Muscle of leg (tissue), 11 donors: ENCODE results near the gene DDX51. TPM values are rescaled to one million over a fixed set of nuclear protein-coding genes. Genes with fewer than 3 reads are reported as not detected.
"Not testable (repeated sequence)": the region's sequence is repeated elsewhere in the genome, so short reads cannot be mapped to it uniquely, and the experiment has no call there.

Experiments
- DNase-seq: peaks from one replicate; pipeline ENCODE4 v3.0.0; 2013
- H3K27ac ChIP-seq: one replicate; pipeline ENCODE4 v1.5.1; 2013; ENCODE audit warnings: mild to moderate bottlenecking, low read length, control low read depth
- H3K27me3 ChIP-seq: one replicate; pipeline ENCODE4 v1.6.1; 2013; ENCODE audit warnings: low read length; ENCODE audit not compliant: control insufficient read depth, insufficient read depth
- H3K36me3 ChIP-seq: one replicate; pipeline ENCODE4 v1.6.1; 2013; ENCODE audit warnings: low read length; ENCODE audit not compliant: control insufficient read depth, insufficient read depth
- H3K4me1 ChIP-seq: one replicate; pipeline ENCODE4 v1.6.1; 2013; ENCODE audit warnings: low read length; ENCODE audit not compliant: control insufficient read depth, insufficient read depth
- H3K4me3 ChIP-seq: one replicate; pipeline ENCODE4 v1.5.1; 2013; ENCODE audit warnings: low read length, control low read depth
- H3K9me3 ChIP-seq: replicated peaks from 2 replicates; pipeline ENCODE4 v1.6.1; 2013; ENCODE audit warnings: low read depth, low read length; ENCODE audit not compliant: control insufficient read depth
- WGBS: methylation state at CpG from one replicate; pipeline ENCODE4 v1.1.5; 2013; ENCODE audit warnings: missing lambda C conversion rate; ENCODE audit not compliant: insufficient coverage; 5-methylcytosine and 5-hydroxymethylcytosine counted together
- polyA plus RNA-seq, 8 donors: library from polyadenylated mRNA; unstranded; fragments of 120-200 nt; gene quantifications; one replicate each; pipeline versions ENCODE4 v1.2.1 to v1.2.3, GENCODE V29; 2013; ENCODE audit warnings: inconsistent platforms in 1 of 8, low replicate concordance in 1 of 8; ENCODE audit not compliant: insufficient read length in 8 of 8, insufficient read depth in 1 of 8
- total RNA-seq: library from RNA; stranded (reverse); fragments of 120-200 nt; gene quantifications from one replicate; pipeline ENCODE4 v1.2.4, GENCODE V29; 2013

The DDX51 gene
- total and polyA plus RNA-seq, 9 donors = 5.7 to 18.0 (median 14.3) TPM

DNA sequence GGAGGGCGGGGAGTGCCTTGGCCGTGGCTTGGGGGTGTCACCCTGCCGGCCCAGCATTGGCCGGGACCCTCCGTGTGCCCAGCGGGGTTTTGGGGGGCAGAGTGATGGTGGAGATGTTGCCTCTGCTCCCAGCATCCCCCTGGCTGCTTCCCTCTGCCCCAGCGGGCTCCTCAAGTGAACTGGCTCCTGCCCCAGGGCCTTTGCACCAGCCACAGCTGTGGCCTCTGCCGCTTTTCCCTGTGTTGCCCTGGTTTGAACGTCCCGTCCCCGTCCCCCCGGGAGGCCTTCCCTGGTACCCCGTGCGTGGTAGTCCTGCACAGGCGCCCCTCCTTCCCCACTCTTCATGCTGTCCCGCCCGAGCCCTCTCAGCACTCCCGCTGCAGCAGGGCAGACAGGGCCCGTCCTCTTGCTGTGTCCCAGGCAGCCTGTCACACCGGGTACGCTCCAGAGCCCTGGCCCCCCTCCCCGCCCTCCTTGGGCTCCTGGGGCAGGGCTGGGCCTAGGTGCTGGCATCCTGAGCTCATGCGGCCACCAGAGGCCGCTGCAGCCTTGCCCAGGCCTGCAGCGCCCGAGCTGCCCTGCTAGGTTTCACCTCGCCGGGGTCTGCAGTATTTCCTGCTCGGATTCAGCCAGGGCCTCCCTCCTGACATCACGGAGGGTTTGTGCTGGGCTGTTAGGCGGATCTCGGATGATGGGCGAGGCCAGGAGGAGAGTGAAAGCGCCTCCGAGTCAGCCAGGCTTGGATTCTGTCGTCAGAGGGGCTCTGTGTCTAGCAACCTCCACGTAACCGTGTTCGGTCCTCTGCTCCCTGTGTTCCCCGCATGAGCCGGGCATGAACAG is 9.6 kb upstream of the DDX51 start:
- peak; percentile 83 for DNase-seq
- no peak overlapping the region for H3K4me3 ChIP-seq
- H3K36me3 ChIP-seq = peaks cover 28% of the 10 kb centered on the region
- H3K27me3 ChIP-seq = peaks cover 4% of the 10 kb centered on the region
- H3K9me3 ChIP-seq = no peaks in the 10 kb centered on the region
- peaks cover 5% of the 10 kb centered on the region for H3K4me1 ChIP-seq
- H3K27ac ChIP-seq = no peak overlapping the region
- 34% methylated on average over 41 of the region's 41 CpGs for WGBS

DNA sequence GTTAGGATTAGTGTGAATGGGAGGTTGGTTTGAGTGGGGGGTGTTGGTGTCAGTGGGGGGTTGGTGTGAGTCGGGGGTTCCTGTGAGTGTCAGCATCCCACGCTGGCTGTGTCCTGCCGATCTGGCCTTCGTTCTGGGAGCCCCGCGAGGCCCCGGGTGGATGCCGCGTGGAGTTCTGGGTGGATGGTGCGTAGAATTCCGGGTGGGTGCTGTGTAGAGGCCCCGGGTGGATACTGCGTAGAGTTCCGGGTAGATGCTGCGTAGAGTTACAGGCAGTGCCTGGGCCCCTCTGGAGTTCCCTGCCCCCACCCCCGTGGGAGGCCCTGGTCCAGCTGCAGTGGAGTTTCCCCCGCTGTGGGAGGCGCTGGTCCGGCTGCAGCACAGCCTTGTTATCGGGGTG is 8.8 kb upstream of the DDX51 start:
- no peak overlapping the region for H3K4me3 ChIP-seq
- H3K36me3 ChIP-seq = peaks cover 33% of the 10 kb centered on the region
- H3K27me3 ChIP-seq = peaks cover 4% of the 10 kb centered on the region
- H3K9me3 ChIP-seq = no peaks in the 10 kb centered on the region
- H3K4me1 ChIP-seq = peaks cover 5% of the 10 kb centered on the region
- WGBS = 94% methylated on average over 17 of the region's 20 CpGs
- no peak for DNase-seq
- H3K27ac ChIP-seq = no peak overlapping the region

DNA sequence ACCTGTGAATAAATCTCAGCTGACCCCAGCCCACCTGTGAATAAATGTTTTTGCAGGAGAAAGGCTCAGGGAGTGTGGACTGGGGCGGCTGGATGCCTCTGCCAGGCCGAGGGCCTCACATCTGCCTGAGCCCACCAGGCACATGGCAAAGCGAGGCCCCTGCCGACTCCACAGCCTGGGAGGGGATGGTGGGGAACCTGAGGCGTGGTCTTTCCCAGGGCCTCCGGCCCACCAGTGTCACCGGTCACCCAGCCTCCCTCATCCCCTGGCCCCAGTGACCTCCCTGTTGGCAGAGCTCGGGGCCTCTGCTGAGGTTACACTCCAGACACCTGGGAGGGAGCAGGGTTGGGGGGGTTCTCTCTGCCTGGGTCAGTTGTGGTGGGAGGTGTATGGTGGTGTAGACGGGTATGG is 8.3 kb upstream of the DDX51 start:
- 93% methylated on average over 2 of the region's 9 CpGs for WGBS
- H3K27me3 ChIP-seq = peaks cover 4% of the 10 kb centered on the region
- DNase-seq = no peak

DNA sequence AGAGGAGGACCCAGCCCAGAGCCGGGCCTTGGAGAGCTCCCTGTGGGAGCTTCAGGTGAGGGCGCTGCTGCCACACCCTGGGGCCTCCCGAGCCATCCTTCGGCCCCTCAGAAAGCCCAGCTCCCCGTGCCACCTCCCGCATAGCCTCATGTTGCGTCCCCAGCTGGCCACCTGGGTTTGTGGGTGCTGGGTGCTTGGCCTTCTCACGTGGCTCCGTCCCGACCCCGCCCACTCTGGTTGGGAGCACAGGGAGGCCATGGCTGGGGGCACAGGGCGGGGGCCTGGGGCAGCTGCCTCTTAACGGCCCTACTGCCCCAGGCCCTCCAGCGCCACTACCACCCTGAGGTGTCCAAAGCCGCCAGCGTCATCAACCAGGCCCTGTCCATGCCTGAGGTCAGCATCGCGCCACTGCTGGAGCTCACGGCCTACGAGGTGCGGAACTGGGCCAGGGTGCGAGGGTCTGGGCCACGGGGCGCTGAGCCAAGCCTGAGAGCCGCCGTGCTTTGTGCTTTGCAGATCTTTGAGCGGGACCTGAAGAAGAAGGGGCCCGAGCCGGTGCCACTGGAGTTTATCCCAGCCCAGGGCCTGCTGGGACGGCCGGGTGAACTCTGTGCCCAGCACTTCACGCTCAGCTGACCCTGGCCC is 7.8 kb upstream of the DDX51 start:
- DNase-seq = no peak
- Histone ChIP-seq H3K9me3 (no peaks in the 10 kb centered on the region), H3K4me3 (no peak overlapping the region), H3K27ac (no peak overlapping the region), H3K36me3 (peaks cover 34% of the 10 kb centered on the region), H3K27me3 (peaks cover 4% of the 10 kb centered on the region), H3K4me1 (peaks cover 5% of the 10 kb centered on the region)
- WGBS = 89% methylated on average over 29 of the region's 32 CpGs

More for the DNA sequence above, 8.3 kb upstream of the DDX51 start:
- Histone ChIP-seq H3K4me3 (no peak overlapping the region), H3K36me3 (peaks cover 34% of the 10 kb centered on the region), H3K4me1 (peaks cover 5% of the 10 kb centered on the region), H3K27ac (no peak overlapping the region), H3K9me3 (no peaks in the 10 kb centered on the region)

DNA sequence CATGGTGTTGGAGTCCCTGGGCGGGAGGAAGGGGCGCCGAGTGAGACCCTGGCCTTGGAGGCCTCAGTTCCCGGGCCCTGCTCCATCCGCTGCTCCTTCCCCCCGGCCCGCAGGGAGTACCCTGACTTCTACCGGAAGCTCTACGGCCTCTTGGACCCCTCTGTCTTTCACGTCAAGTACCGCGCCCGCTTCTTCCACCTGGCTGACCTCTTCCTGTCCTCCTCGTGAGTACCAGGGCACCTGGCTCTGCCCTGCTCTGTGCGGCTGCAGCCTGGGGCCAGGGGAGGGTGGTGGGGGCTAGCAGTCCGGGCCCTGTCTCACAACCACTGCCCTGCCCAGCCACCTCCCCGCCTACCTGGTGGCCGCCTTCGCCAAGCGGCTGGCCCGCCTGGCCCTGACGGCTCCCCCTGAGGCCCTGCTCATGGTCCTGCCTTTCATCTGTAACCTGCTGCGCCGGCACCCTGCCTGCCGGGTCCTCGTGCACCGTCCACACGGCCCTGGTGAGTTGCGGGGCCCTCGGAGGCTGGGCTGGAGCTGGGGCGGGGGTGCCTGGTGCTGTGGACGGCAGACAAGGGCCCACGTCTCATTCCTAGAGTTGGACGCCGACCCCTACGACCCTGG is 7.1 kb upstream of the DDX51 start:
- Histone ChIP-seq H3K27ac (no peak overlapping the region), H3K27me3 (peaks cover 4% of the 10 kb centered on the region), H3K4me3 (no peak overlapping the region), H3K9me3 (no peaks in the 10 kb centered on the region), H3K4me1 (peaks cover 5% of the 10 kb centered on the region), H3K36me3 (peaks cover 34% of the 10 kb centered on the region)
- WGBS = 98% methylated on average over 26 of the region's 36 CpGs
- no peak for DNase-seq

DNA sequence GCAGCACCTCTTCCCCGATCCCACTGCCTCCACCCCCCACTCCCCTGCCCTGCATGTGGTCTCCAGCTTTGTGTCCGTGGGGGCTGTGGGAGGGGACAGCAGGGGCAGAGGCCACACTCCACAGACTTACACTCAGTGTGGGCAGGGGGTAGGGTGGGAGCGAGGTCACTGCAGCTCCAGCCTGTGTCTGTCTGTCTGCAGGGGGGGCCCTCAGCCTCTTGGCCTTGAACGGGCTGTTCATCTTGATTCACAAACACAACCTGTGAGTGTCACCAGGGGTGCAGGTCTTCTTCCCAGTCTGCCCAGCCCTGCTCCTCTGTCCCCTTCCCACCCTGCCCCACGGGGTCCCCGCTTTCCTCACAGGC is 6.6 kb upstream of the DDX51 start:
- peaks cover 4% of the 10 kb centered on the region for H3K27me3 ChIP-seq
- 96% methylated on average over 3 of the region's 6 CpGs for WGBS
- H3K9me3 ChIP-seq = no peaks in the 10 kb centered on the region
- DNase-seq = no peak
- peaks cover 34% of the 10 kb centered on the region for H3K36me3 ChIP-seq
- H3K27ac ChIP-seq = no peak overlapping the region
- peaks cover 5% of the 10 kb centered on the region for H3K4me1 ChIP-seq
- no peak overlapping the region for H3K4me3 ChIP-seq

DNA sequence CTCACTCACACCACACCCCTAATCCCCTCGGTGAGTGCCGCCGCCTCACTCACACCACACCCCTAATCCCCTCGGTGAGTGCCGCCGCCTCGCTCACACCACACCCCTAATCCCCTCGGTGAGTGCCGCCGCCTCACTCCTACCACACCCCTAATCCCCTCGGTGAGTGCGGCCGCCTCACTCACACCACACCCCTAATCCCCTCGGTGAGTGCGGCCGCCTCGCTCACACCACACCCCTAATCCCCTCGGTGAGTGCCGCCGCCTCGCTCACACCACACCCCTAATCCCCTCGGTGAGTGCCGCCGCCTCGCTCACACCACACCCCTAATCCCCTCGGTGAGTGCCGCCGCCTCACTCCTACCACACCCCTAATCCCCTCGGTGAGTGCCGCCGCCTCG is 5.4 kb upstream of the DDX51 start:
- H3K4me1 ChIP-seq = peaks cover 17% of the 10 kb centered on the region

DNA sequence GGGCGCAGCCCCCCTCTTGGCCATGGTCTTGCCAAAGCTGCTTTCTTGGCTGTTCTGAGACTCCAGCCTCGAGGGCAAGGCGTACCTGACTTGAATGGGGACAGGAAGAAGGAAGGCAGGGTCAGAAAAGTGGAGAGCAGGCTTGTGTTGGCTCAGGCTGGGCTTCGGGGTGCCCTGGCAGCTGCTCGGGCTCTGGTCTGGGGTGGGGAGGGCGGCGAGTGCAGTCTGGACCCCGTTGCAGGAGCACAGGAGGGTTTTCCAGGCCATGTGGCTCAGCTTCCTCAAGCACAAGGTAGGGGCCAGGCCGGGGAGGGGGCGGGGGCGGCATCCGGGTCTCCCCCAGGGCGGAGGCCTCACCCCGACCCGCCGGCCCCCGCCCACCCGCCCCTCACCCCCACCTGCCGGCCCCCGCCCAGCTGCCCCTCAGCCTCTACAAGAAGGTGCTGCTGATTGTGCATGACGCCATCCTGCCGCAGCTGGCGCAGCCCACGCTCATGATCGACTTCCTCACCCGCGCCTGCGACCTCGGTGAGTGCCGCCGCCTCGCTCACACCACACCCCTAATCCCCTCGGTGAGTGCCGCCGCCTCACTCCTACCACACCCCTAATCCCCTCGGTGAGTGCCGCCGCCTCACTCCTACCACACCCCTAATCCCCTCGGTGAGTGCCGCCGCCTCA is 4.4 kb upstream of the DDX51 start:
- H3K27ac ChIP-seq = no peak overlapping the region
- H3K36me3 ChIP-seq = peaks cover 34% of the 10 kb centered on the region
- DNase-seq = no peak
- no peak overlapping the region for H3K4me3 ChIP-seq
- WGBS = 91% methylated on average over 5 of the region's 41 CpGs
- H3K9me3 ChIP-seq = no peaks in the 10 kb centered on the region
- H3K27me3 ChIP-seq = no peaks in the 10 kb centered on the region
- H3K4me1 ChIP-seq = peaks cover 12% of the 10 kb centered on the region

More for the DNA sequence above, 5.4 kb upstream of the DDX51 start:
- H3K36me3 ChIP-seq = peaks cover 34% of the 10 kb centered on the region
- not testable (repeated sequence) for DNase-seq, H3K9me3 ChIP-seq, H3K27me3 ChIP-seq, H3K27ac ChIP-seq, H3K4me3 ChIP-seq
- WGBS = 86% methylated on average over 16 of the region's 32 CpGs

DNA sequence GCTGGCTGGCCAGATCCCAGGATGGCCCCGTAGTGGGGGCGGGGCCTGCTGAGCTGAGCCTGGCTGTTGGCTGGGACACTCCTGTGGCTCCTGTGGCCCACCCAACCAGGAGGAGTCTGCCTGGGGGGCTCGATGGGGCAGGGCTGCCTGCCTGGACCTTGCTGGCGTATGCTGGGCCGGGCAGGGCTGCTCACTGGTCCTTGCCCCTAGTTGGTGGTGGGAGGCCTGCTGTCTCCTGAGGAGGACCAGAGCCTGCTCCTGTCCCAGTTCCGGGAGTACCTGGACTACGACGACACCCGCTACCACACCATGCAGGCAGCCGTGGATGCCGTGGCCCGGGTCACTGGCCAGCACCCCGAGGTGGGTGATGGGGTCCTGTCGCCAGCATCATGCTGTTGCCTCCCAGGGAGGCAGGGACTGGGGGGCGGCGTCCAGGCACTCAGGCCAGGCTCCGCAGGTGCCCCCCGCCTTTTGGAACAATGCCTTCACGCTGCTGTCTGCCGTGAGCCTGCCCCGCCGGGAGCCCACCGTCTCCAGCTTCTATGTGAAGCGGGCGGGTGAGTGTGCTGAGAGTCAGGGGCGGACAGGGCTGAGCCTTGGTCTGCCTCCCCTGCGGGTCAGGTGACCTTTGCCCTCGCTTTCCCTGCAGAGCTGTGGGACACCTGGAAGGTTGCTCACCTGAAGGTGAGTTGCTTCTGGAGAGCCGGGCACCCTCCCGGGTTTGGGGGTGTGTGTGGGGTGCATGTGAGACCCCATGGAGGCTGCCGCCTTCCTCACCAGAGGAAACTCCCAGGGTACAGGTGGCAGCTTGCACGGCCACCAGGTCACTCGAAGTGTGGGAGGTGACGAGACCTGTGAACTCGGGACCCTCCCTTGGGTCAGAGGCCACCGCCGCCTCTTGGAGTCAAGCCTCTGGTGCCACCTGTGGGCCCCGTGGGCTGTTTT is 3.6 kb upstream of the DDX51 start:
- Histone ChIP-seq H3K4me1 (peaks cover 20% of the 10 kb centered on the region), H3K36me3 (peaks cover 32% of the 10 kb centered on the region), H3K27me3 (no peaks in the 10 kb centered on the region), H3K4me3 (no peak overlapping the region), H3K9me3 (no peaks in the 10 kb centered on the region), H3K27ac (no peak overlapping the region)
- 95% methylated on average over 35 of the region's 38 CpGs for WGBS
- DNase-seq = no peak
